DMS 273 (cell line): Measurements from ENCODE around the gene SMCR8.
"Not testable (repeated sequence)": the region's sequence is repeated elsewhere in the genome, so short reads cannot be mapped to it uniquely, and the experiment has no call there.

Experiments used
- DNase-seq: peaks from one replicate; lab custom pipeline; 2025; ENCODE audit not compliant: unreplicated experiment; lab: John Stamatoyannopoulos, UW

Gene SMCR8, protein sequence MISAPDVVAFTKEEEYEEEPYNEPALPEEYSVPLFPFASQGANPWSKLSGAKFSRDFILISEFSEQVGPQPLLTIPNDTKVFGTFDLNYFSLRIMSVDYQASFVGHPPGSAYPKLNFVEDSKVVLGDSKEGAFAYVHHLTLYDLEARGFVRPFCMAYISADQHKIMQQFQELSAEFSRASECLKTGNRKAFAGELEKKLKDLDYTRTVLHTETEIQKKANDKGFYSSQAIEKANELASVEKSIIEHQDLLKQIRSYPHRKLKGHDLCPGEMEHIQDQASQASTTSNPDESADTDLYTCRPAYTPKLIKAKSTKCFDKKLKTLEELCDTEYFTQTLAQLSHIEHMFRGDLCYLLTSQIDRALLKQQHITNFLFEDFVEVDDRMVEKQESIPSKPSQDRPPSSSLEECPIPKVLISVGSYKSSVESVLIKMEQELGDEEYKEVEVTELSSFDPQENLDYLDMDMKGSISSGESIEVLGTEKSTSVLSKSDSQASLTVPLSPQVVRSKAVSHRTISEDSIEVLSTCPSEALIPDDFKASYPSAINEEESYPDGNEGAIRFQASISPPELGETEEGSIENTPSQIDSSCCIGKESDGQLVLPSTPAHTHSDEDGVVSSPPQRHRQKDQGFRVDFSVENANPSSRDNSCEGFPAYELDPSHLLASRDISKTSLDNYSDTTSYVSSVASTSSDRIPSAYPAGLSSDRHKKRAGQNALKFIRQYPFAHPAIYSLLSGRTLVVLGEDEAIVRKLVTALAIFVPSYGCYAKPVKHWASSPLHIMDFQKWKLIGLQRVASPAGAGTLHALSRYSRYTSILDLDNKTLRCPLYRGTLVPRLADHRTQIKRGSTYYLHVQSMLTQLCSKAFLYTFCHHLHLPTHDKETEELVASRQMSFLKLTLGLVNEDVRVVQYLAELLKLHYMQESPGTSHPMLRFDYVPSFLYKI

DNA sequence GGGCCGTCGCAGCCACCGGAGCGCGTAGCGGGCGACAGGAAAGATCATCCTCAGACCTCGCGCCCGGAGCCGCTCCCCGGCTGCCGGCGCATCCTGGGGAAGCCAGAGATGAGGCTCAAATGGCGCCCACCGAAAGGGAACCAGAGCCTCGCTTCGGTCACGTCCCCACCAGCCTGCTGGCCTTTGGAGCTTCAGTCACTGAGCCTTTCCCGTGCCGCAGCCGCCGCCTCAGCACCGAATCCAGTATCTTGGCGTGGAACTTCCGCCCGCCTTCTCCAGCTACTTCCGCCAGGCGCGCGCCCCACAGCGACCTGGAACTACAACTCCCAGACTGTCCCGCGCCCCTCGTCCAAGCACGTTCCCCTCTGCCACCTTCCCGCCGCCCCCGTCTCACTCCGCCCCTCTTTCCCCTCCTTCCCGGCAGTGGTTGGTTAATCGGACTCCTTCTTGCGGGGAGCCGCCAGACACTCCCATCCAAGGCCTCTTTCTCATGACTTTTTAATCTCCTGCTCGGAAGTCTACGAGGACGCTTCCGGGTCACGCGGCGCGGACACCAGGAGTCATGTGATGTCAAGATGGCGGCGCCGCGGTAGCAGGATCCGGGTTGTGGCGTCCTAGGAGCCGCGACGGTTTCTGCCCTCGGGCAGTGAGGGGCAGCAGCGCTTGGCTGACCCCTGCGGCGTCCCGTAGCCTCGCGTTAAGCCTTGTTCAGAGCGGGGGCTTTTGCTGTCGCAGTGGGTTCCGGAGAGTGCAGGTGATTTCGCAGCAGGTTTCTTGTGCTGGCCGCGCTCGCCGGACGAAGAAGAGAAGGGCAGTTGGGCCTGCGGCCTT, at the start of gene SMCR8, which contains the start of gene TOP3A:
SMCR8 (plus strand) TSS at position 563 of the 831 bp plus-strand sequence. CDS start 497 bp downstream, outside the sequence.
TOP3A (minus strand) TSS at position 264 of the 831 bp plus-strand sequence; CDS start at position 48, 216 bp downstream.
- peak; percentile 96 for DNase-seq

DNA sequence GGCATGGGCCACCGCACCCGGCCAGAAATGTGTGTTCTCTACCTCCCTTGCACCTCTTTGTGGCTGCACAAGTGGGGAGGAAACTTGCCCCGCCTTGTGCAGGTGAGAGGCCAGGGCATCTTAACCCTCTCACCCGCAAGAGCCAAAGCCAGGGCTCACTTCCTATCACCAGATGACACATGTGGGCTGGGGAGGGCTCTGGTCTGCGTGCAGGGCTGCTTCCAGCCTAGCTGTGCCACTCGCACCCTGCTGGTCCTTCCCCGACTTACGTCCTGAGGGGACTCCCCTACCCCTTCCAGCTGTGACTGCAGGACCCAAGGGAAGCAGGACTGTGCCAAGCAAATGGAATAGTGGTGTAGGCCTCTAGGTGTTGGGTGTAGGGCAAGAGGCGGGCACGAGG, 47.7 kb upstream of the SMCR8 start:
- no peak for DNase-seq

DNA sequence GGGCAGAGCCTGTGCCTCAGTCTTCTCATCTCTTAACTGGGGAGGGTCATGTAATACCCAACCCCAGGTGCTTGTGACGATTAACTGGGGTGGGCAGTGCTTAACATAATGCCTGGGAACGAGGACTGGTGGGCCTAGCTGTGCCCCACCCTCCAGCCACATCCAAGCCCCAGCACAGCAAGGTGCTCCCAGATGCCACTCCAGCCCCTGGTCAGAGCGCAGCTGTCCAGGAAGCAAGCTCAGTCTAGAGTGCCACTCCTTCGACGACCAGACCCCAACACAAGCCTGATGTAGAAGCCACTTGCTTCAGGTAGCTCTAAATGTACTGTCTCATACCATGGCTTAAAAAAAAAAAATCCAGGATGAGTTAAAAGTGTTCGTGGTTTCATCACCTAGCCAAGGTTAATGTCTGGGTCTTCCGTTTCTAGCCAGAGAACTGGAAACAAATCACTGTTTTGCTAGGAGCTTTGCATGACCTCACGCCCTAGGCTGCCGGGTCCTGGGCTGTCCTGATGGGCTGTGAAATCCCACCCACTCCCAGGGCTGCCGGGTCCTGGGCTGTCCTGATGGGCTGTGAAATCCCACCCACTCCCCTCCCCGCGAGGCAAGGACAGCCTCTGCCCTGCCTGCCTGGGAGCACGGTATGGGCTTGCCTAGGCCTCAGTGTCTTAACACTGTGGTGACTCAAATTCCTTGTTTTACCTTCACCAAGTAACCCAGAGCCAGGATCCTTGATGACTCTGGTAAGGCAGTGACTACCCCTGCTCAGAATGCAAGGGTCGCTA, 47.0 kb upstream of the SMCR8 start:
- DNase-seq, result peak; percentile 18

DNA sequence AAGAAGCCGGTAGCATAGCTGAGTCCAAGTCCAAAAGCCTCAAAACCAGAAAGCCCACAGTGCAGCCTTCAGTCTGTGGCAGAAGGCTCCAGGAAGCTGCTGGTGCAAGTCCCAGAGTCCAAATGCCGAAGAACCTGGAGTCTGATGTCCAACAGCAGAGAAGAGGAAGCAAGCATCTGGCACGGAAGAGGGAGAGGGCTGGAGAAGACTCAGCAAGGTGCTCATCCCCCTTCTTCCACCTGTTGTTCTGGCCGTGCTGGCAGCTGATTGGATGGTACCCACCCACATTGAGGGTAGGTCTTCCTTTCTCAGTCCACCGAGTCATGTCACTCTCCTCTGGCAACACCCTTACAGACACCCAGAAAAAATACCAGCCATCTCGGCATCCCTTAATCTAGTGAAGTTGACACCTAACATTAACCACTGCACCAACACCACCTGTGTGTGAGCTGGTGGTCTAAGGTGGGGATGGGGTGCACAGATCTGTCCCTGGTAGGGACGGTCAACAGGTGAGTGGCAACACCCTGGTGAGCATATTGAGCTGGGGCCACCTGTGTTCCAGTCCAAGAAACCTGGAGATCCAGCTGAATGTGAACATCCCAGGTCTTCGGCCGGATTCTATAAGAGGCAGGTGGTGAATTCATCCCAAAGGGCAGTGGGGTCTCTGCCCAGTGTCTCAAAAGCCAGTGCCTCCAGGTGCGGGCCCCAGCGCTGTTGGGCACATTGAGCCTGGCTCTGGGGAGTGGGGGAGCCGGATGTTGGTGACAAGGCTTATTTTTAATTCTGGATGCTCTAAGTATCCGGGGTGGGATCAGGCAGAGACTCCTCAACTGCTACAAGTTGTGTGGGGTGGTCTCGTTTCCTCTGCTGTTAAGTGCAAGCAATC, 44.8 kb upstream of the SMCR8 start:
- no peak for DNase-seq

DNA sequence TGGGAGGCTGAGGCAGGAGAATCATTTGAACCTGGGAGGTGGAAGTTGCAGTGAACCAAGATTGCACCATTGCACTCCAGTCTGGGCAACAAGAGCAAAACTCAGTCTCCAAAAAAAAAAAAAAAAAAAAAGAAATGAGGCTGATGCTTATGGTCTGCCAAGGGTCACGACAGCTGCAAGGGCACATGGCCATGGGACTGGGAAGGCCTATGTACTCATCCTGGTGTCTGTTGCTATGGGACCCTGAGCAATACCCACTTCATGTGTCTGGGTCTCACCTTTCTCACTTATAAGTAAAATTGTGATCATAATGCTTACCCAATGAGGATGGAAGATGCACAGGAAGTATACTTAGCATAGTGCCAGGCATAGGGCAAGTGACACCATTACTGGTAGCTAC, 38.0 kb upstream of the SMCR8 start:
- no peak for DNase-seq

DNA sequence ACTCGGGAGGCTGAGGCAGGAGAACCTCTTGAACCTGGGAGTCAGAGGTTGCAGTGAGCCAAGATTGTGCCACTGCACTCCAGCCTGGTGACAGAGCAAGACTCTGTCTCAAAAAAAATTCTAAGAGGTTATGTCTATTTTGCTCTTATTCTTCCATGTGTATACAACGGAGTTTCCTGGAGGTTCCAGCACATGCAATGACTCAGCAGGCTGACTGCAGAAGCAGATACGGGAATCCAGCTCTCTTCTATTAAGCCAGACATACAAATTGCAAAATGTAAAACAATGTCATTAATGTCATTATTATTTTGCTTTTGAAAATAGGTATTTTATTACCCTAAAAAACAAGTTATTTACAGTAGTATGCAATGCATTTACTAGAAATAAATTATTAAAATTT, 36.2 kb upstream of the SMCR8 start:
- DNase-seq, result no peak

DNA sequence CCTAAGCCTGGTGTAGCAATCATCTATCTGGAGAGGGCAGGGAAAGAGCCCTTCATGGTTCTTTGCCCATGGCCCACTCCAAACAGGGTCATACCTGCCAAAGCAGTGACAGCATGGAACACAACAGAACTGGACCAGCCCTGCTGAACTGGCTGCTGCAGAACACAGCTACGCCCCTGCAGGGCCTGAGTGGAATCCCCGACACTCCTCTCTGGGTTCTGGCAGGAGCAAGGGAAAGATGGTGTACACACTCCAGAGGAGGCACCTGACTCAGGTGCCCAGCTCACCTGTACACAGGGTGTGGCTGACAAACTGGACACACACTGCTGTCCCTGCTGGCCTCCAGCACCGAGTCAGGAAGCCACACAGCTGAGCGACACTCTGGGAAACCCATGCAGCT, 34.8 kb upstream of the SMCR8 start:
- DNase-seq, result no peak

DNA sequence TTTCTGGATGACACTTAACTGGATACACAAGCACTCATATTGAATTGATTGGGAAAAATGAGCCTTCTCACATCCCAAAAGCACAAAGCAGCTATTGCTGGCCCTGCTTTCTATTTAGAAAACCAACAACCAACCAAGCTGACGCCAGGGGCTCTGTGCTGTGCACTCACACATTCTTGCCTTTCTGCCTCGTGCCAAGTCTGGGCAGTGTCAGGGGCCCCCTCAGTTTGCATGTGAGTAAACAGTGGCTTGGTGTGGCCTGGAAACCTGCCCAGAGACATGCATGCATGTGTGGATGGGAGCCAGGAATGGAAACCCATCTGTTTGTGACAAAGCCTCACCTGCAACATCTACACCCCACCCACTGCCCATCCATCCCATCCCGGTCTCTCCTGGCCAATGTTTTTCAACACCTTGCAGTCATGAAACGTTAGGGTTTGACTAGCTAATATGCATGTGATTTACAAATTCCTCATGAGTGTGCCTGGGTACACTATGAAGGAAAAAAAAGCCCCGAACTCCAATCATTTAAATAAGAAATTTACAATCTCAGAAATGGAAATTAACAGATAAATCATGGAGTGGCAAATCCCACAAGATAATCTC, 34.2 kb upstream of the SMCR8 start:
- DNase-seq, result peak; percentile 15

DNA sequence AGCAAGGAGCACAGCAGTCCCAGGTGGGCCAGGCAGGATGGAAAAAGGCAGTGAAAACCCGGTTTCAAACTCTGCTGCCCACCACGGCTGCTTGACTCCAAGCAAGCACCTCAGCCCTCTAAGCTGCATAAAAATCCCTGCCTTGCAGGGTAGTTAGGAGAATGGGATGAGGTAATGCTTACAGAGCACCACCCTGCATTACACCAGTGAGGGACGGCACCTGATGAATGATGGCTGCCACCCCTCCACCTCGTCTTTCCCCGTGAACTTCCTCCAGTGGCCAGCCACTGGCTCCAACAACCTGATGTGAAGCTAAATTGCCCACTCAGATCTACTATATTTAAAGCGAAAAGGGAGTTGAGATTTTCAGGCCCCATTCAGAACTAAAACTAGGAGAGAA, 33.3 kb upstream of the SMCR8 start:
- no peak for DNase-seq

DNA sequence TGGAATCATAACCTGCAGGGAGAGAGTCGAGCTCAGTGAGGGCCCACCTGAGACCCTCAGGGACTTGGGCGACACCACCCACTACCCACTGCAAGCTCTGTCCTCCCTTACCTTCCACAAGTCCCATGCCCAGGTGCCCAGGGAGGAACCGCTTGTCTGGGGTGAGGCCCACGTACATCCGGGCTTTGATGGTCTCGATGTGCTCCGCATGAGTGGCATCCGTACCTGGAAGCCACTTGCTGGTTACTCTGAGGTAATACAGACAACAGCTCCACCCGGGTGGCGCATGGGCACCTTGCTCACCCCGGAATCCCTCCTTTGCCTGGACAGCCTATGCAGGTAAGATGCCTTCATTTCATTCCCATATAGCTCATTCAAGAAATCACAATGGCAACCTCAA, 29.8 kb upstream of the SMCR8 start:
- no peak for DNase-seq

DNA sequence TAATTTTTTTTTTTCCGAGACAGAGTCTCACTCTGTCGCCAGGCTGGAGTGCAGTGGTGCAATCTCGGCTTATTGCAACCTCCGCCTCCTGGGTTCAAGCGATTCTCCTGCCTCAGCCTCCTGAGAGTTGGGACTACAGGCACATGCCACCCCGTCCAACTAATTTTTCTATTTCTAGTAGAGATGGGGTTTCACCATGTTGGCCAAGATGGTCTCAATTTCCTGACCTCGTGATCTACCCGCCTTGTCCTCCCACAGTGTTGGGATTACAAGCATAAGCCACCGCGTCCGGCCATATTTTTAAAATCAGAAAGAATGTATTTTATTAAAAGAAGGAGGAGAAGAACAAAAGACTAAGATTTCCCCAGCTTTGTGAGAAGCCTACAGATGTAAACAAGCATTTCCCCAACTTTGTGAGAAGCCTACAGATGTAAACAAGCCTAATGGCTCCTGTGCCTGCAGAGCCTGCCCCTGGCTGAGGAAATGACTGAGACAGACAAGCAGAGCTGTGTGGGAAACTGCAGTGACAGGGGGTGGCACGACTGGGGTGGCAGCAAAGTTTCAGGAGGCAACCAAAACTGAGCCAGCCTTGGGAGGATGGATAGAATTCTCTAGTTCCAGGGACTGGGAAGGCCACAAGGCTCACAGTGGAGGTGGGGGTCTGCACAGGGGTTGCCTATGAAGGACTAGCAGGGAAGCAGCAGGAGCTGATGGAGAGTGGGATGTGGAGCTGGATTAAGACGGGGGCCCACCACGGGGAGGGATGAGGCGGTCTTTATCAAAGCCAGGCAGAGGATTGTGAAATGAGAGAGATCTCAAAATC, 23.2 kb upstream of the SMCR8 start:
- DNase-seq, result no peak

DNA sequence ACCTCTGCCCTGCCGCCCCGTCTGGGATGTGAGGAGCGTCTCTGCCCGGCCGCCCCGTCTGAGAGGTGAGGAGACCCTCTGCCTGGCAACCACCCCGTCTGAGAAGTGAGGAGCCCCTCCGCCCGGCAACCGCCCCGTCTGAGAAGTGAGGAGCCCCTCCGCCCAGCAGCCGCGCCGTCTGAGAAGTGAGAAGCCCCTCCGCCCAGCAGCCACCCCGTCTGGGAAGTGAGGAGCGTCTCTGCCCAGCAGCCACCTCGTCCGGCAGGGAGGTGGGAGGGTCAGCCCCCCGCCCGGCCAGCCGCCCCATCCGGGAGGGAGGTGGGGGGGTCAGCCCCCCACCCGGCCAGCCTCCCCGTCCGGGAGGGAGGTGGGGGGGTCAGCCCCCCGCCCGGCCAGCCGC, 17.0 kb upstream of the SMCR8 start:
- DNase-seq, result not testable (repeated sequence)

DNA sequence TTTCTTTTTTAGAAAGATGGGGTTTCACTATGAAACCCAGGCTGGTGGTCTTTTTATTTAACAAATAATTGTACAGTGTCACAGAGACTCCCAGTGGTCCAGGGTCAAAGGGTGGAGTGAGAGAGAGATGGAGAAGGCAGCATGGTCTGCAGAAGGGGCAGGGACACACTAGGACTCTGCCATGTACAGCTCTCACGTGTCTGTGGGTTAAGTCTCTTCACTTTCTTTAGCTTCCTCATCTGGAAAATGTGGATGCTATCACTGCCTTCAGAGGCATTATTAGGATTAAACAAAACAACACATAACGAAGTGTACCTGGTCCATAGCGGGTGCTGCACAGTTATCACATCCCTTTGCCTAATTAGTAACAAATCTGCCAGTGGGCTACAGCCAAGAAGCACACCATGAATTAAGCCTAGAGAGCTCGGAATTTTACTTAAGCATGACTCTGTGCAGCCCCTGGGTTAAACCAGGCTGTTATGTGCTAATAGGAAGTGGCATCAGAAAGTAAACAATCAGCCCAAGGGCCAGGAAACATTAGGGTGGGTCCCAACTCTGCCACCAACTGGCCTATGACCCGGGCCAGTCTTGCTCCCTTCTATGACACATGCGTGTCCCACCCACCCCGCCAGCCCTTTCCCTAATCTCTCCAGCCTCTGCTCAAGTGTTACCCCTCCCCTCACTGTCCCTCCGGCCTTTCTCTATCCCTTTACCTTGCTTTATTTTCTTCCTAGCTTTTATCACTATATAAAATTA, 14.2 kb upstream of the SMCR8 start:
- DNase-seq, result no peak

DNA sequence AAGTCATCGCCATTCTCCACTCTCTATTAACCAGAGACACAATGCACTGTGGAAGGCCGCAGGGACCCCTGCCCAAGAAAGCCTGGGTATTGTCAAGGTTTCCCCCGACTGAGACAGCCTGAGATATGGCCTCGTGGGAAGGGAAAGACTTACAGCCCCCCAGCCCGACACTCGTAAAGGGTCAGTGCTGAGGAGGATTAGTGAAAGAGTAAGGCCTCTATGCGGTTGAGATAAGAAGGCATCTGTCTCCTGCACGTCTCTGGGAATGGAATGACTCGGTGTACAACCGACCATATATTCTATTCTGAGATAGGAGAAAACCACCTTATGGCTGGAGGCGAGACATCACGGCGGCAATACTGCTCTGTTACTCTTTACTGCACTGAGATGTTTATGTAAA, 11.9 kb upstream of the SMCR8 start:
- not testable (repeated sequence) for DNase-seq

DNA sequence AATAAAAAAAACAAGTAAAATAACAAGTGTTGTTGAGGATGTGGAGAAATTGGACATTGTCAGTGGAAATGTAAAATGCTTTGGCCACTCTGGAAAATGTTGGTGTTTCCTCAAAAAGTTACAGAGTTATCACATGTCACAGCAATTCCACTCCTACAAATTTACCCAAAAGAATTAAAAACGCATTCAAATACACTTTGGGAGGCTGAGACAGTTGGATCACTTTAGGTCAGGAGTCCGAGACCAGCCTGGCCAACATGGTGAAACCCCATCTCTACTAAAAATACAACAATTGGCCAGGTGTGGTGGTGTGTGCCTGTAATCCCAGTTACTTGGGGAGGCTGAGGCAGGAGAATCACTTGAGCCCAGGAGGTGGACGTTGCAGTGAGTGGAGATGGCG, 5.9 kb upstream of the SMCR8 start:
- no peak for DNase-seq

DNA sequence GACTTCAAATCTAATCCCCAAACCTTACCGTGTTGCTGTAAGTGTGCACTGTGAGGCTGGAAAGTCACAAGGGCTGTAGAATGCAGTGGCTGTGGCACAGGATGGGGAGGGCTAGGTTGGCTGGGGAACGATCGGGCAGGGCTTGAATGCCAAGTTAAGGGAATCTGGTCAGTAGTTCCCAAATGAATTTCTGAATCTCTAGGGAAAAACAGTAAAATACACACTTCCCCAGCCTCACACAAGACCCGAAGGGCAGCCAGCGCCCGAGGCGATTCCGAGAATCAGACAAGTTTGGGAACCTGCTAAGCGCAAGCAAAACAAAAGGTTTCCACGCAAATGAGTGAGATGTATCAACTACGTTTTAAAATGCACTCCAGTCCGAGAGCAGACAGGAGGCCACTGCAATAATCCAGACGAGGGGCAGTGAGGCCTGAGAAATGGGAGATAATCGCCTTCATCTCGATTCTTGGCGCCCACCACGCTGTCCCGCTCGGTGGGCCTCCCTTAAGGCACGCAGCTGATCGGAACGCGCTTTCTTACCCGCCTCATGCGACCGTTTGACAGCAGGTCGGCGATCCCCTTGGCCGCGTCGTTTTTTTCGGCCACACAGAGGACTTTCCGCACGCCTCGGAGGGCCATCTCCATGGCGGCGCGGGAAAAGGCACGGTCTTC, 898 bp upstream of the SMCR8 start:
- peak; percentile 70 for DNase-seq

DNA sequence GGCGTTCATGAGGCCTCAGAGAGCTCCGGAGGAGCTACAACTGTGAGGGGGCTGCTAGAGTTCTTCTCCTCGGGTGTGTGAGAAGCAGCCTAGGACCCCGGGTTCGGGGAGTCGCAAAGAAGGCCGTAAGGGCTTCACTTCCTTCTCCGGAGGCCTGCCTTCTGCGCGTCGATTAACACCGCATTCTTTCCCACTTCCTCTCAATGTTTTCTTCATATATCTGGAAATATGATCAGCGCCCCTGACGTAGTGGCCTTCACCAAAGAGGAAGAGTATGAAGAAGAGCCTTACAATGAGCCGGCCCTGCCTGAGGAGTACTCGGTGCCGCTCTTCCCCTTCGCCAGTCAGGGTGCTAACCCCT, 449 bp downstream of the SMCR8 start:
- no peak for DNase-seq
